Osteocyte (in vitro differentiated cells): ENCODE measurements around the gene IQSEC3. TPM values are rescaled to one million over a fixed set of nuclear protein-coding genes. Genes with fewer than 3 reads are reported as not detected.

Source experiments
- DNase-seq: peaks from one replicate; pipeline ENCODE4 v3.0.0; 2021; ENCODE audit warnings: mixed read lengths; ENCODE audit not compliant: unreplicated experiment; ENCODE audit errors: extremely low spot score
- H3K27ac Mint-ChIP-seq: one replicate; pipeline ENCODE4 v1.8.0; 2021; ENCODE audit warnings: mild to moderate bottlenecking, mixed read lengths; ENCODE audit not compliant: unreplicated experiment
- H3K27me3 Mint-ChIP-seq: one replicate; pipeline ENCODE4 v1.8.0; 2021; ENCODE audit warnings: mixed read lengths; ENCODE audit not compliant: unreplicated experiment
- H3K36me3 Mint-ChIP-seq: one replicate; pipeline ENCODE4 v1.8.0; 2021; ENCODE audit warnings: mixed read lengths; ENCODE audit not compliant: unreplicated experiment
- H3K4me1 Mint-ChIP-seq: one replicate; pipeline ENCODE4 v1.8.0; 2021; ENCODE audit warnings: mixed read lengths; ENCODE audit not compliant: unreplicated experiment
- H3K4me3 Mint-ChIP-seq: one replicate; pipeline ENCODE4 v1.8.0; 2021; ENCODE audit warnings: mild to moderate bottlenecking, moderate library complexity, mixed read lengths; ENCODE audit not compliant: unreplicated experiment
- H3K9me3 Mint-ChIP-seq: one replicate; pipeline ENCODE4 v1.8.0; 2021; ENCODE audit warnings: mixed read lengths; ENCODE audit not compliant: unreplicated experiment
- total RNA-seq: library from RNA; stranded (reverse); gene quantifications from 2 replicates; pipeline ENCODE4 v1.2.1, GENCODE V29; 2021
- TF ChIP-seq, protein P1 (sequence below): fragments of 200-600 bp; sonication (generic); IDR thresholded peaks from 2 replicates; pipeline ENCODE4 v1.5.0; 2021; ENCODE audit warnings: antibody characterized with exemption, mild to moderate bottlenecking, moderate library complexity

IQSEC3 gene
- total RNA-seq, 1 donor from 2014 or later = 0.56 TPM

DNA sequence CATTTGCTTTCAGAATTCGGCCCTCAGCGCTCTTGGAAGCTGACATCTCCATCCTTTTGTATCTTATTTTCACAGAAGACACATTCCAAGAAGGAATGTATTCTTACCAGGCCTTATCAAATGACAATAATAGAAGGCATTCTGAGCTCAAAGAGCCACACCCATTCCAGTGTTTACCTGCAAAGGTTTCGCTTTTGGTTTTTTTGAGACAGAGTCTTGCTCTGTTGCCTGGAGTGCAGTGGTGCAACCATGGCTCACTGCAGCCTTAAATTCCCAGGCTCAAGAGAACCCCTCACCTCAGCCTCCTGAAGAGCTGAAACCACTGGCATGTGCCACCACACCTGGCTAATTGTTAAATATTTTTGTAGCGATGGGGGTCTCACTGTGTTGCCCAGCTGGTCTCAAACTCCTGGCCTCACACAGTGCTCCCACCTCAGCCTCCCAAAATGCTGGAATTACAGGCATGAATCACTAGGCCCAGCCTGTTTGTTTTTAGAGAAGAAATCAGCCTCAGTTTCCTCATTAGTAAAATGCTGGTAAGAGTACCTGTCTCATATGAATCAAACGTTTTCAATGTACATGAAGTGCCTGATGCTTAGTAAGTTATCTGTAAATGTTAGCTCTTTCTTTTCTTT, 78.2 kb downstream of the IQSEC3 start:
- Mint-ChIP-seq H3K27ac (no peak overlapping the region), H3K36me3 (no peaks in the 10 kb centered on the region), H3K9me3 (no peaks in the 10 kb centered on the region), H3K27me3 (peaks cover 61% of the 10 kb centered on the region), H3K4me3 (no peak overlapping the region), H3K4me1 (no peaks in the 10 kb centered on the region)
- DNase-seq = no peak
- TF ChIP-seq, protein P1, sequence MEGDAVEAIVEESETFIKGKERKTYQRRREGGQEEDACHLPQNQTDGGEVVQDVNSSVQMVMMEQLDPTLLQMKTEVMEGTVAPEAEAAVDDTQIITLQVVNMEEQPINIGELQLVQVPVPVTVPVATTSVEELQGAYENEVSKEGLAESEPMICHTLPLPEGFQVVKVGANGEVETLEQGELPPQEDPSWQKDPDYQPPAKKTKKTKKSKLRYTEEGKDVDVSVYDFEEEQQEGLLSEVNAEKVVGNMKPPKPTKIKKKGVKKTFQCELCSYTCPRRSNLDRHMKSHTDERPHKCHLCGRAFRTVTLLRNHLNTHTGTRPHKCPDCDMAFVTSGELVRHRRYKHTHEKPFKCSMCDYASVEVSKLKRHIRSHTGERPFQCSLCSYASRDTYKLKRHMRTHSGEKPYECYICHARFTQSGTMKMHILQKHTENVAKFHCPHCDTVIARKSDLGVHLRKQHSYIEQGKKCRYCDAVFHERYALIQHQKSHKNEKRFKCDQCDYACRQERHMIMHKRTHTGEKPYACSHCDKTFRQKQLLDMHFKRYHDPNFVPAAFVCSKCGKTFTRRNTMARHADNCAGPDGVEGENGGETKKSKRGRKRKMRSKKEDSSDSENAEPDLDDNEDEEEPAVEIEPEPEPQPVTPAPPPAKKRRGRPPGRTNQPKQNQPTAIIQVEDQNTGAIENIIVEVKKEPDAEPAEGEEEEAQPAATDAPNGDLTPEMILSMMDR = no peak

- H3K9me3 Mint-ChIP-seq = no peaks in the 10 kb centered on the region
- H3K36me3 Mint-ChIP-seq = no peaks in the 10 kb centered on the region
- TF ChIP-seq, protein P1 = no peak
- H3K27ac Mint-ChIP-seq = no peak overlapping the region
- H3K27me3 Mint-ChIP-seq = peaks cover 59% of the 10 kb centered on the region
- no peak overlapping the region for H3K4me3 Mint-ChIP-seq
- no peaks in the 10 kb centered on the region for H3K4me1 Mint-ChIP-seq
- no peak for DNase-seq
Observed at GRCh38 chr12:145369-145960, 78.9 kb downstream of the IQSEC3 start.

DNA sequence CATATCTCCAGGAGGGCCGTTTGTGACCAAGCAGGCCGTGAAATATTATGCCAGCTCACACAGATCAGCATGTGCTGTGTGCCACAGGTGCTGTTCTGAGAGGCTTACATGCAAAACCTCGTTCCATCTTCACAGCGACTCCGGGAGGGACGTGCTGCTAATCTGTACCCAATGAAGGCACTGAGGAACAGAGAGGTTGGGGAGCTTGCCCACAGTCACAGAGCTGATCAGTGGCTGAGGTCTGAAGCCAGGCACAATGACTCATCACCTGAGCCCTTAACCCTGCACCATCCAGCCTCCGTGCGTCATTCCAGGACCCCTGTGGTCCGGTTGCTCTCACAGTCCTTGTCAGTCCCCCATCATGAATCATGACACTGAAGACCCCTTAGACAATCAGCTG, 80.7 kb downstream of the IQSEC3 start:
- Mint-ChIP-seq H3K36me3 (no peaks in the 10 kb centered on the region), H3K27ac (no peak overlapping the region), H3K4me1 (no peaks in the 10 kb centered on the region), H3K4me3 (no peak overlapping the region), H3K9me3 (no peaks in the 10 kb centered on the region), H3K27me3 (peaks cover 55% of the 10 kb centered on the region)
- TF ChIP-seq, protein P1 = no peak
- no peak for DNase-seq

- Mint-ChIP-seq H3K36me3 (no peaks in the 10 kb centered on the region), H3K4me3 (no peak overlapping the region), H3K27ac (no peak overlapping the region), H3K27me3 (peaks cover 61% of the 10 kb centered on the region), H3K4me1 (no peaks in the 10 kb centered on the region), H3K9me3 (no peaks in the 10 kb centered on the region)
- no peak for DNase-seq
- TF ChIP-seq, protein P1 = no peak
Observed at GRCh38 chr12:148676-149416, 82.3 kb downstream of the IQSEC3 start.

DNA sequence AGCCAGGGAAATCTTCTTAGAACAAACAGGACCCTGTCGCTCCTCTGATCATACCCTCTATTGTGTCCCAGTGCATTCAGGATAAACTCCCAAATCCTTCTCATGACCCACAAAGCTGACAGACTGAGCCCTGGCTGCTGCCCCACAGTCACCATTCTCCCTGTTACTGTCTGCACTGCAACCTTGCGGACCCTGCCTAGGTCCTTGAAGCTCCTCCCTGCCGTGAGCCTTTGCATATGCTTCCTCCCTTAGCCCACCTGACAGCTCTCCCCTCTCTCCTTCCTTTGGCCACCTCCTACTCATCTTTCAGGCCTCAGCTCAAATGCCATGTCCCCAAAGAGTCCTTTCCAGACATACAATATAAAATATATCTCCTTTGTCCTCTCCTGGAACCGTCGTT, 85.0 kb downstream of the IQSEC3 start:
- H3K9me3 Mint-ChIP-seq = no peaks in the 10 kb centered on the region
- H3K27me3 Mint-ChIP-seq = peaks cover 58% of the 10 kb centered on the region
- TF ChIP-seq, protein P1 = no peak
- no peak for DNase-seq
- H3K27ac Mint-ChIP-seq = no peak overlapping the region
- no peaks in the 10 kb centered on the region for H3K36me3 Mint-ChIP-seq
- H3K4me1 Mint-ChIP-seq = no peaks in the 10 kb centered on the region
- no peak overlapping the region for H3K4me3 Mint-ChIP-seq
